Esophagus squamous epithelium (tissue), 5 donors: ENCODE results near the gene BTAF1. TPM values are rescaled to one million over a fixed set of nuclear protein-coding genes. Genes with fewer than 3 reads are reported as not detected.

Experiments used
- DNase-seq: peaks from one replicate; lab custom pipeline; 2025; lab: John Stamatoyannopoulos, UW
- H3K27ac ChIP-seq, 4 donors: fragments of 200-600 bp; sonication (generic); one replicate each; pipeline ENCODE4 v1.5.1; 2016 to 2019; ENCODE audit warnings: mild to moderate bottlenecking in 1 of 4
- H3K27me3 ChIP-seq, 4 donors: fragments of 200-600 bp; sonication (generic); 1 replicate in 3 of 4; 2 replicates in 1 of 4; pipeline versions ENCODE4 v1.5.1 to v1.6.0; 2017 to 2021; ENCODE audit warnings: antibody characterized with exemption in 1 of 4
- H3K36me3 ChIP-seq, 3 donors: fragments of 200-600 bp; sonication (generic); one replicate each; pipeline ENCODE4 v1.5.1; 2016 to 2019
- H3K4me1 ChIP-seq, 3 donors: fragments of 200-600 bp; sonication (generic); one replicate each; pipeline ENCODE4 v1.5.1; 2017 to 2019
- H3K4me3 ChIP-seq, 4 donors: fragments of 200-600 bp; sonication (generic); 1 replicate in 3 of 4; 2 replicates in 1 of 4; pipeline ENCODE4 v1.5.1; 2016 to 2019; ENCODE audit warnings: mild to moderate bottlenecking in 2 of 4, moderate library complexity in 1 of 4
- H3K9me3 ChIP-seq, 3 donors: fragments of 200-600 bp; sonication (generic); one replicate each; pipeline ENCODE4 v1.5.1; 2016 to 2019
- POLR2A ChIP-seq, 4 donors: fragments of 450-650 bp; IDR thresholded peaks; one replicate each; pipeline ENCODE4 v1.6.1; 2017; ENCODE audit warnings: antibody characterized with exemption in 4 of 4, mild to moderate bottlenecking in 4 of 4, moderate library complexity in 3 of 4
- WGBS, 2 donors: methylation state at CpG; one replicate each; pipeline ENCODE4 v1.1.5; 2018; 5-methylcytosine and 5-hydroxymethylcytosine counted together
- intact Hi-C: fragments of 100-400 bp; cut with DNase I; formaldehyde crosslinking; loops from one replicate; pipeline ENCODE4 v1.15.0; 2022
- total RNA-seq, 4 donors: library from RNA; depleted of rRNA; stranded (reverse); fragments of >200 nt; gene quantifications; one replicate each; pipeline ENCODE4 v1.1.0, GENCODE V29; 2016
- TF ChIP-seq, protein P1 (sequence below), 6 experiments: fragments of 450-650 bp in 4 of 6; fragments of 200-600 bp in 2 of 6; sonication (generic) in 2 of 6; IDR thresholded peaks; one replicate each; pipeline ENCODE4 v1.5.1; 2016 to 2019; ENCODE audit warnings: antibody characterized with exemption in 6 of 6, mild to moderate bottlenecking in 4 of 6, moderate library complexity in 4 of 6
- donor health status: DM: yes; HTN: yes; CAD: no.

BTAF1 gene
- total RNA-seq, 4 donors from 2014 or later = 19.0 to 52.8 (median 28.0) TPM

DNA sequence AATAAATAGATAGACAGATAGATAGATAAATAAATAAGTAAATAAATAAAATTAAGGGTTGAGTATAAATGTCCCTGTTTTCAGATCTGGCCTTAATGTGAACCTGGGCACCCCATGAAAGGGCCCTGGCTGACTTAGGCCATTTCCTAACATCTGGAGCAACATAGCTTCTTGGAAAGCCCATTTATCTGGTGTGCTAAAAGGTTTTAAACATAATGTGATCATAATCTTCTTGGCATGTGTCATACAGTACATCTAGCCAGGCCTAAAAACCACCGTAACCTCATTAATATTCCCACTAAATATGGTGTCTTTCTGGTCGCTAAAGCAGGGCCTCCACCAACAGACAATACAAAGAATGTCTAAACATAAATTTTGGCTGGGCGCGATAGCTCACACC, 142.8 kb downstream of the BTAF1 start:
- DNase-seq = no peak
- Histone ChIP-seq H3K27ac (no peak overlapping the region), H3K27me3 (no peaks in the 10 kb centered on the region), H3K4me3 (no peak overlapping the region), H3K36me3 (peaks cover 0 to 41% (median 0%) of the 10 kb centered on the region in 3 donors), H3K9me3 (no peaks in the 10 kb centered on the region), H3K4me1 (no peaks in the 10 kb centered on the region)
- WGBS, 2 donors = 94 to 96% methylated on average over 4 of the region's 4 CpGs
- intact Hi-C loops = no loop called here
- TF ChIP-seq, protein P1, sequence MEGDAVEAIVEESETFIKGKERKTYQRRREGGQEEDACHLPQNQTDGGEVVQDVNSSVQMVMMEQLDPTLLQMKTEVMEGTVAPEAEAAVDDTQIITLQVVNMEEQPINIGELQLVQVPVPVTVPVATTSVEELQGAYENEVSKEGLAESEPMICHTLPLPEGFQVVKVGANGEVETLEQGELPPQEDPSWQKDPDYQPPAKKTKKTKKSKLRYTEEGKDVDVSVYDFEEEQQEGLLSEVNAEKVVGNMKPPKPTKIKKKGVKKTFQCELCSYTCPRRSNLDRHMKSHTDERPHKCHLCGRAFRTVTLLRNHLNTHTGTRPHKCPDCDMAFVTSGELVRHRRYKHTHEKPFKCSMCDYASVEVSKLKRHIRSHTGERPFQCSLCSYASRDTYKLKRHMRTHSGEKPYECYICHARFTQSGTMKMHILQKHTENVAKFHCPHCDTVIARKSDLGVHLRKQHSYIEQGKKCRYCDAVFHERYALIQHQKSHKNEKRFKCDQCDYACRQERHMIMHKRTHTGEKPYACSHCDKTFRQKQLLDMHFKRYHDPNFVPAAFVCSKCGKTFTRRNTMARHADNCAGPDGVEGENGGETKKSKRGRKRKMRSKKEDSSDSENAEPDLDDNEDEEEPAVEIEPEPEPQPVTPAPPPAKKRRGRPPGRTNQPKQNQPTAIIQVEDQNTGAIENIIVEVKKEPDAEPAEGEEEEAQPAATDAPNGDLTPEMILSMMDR (IDR thresholded peaks at IDR 0.05) = no peak
- no peak for TF ChIP-seq POLR2A (IDR thresholded peaks at IDR 0.05)

DNA sequence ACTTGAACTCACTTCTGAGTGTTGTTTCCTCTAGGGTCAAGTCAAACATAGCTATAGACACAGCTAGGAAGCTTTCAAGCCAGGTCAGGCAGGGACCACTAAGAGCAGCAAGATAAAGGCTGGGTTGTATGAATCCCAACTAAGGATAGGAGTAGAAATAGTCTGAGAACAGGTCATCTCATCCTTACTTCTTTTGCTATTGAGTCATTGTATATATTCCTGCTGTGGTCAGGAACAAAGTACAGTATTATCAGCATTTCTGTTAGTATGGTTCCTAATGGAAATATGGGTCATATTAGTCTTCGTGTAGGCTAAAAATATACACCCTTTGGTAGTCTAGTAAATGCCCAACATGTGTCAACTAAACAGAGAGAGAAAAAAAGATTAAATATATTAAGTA, 145.3 kb downstream of the BTAF1 start:
- Histone ChIP-seq H3K9me3 (no peaks in the 10 kb centered on the region), H3K4me3 (no peak overlapping the region), H3K36me3 (peaks cover 0 to 40% (median 0%) of the 10 kb centered on the region in 3 donors), H3K27ac (no peak overlapping the region), H3K27me3 (no peaks in the 10 kb centered on the region), H3K4me1 (no peaks in the 10 kb centered on the region)
- intact Hi-C loops = no loop called here
- DNase-seq = no peak
- WGBS, 2 donors = 88 to 89% methylated on average over 1 of the region's 1 CpG
- TF ChIP-seq, protein P1 (IDR thresholded peaks at IDR 0.05) = no peak
- no peak for TF ChIP-seq POLR2A (IDR thresholded peaks at IDR 0.05)

DNA sequence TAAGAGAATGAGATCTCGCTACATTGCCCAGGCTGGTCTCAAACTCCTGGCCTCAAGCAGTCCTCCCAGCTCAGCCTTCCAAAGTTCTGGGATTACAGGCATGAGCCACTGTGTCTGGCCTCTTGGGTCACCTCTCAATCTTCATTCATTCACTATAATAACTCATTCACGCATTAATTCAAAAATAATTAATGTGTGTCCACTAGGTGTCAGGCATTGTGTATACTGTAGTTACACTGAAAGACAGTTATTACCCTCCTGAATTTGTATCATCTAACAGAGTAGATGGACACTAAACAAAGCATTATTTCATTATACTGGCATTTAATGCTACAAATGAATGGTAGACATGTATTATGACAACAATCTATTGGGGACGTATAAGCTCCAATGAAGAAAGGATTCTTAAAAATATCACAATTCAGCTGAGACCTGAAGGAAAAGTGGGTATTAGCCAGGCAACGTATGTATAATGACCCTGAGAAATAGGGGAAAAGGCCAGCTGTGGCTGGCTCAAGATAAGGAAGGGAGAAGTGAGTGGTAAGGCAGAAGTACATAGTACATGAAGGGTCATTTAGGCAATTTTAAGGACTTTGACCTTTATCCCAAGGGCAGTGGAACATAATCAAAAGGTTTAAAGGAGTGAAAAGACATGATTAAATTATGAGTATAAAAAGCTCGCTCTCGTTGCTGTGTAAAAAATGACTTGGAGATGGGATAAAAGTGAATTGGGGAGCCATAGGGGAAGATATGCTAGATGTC, 150.7 kb downstream of the BTAF1 start:
- no peaks in the 10 kb centered on the region for H3K27me3 ChIP-seq
- no peak overlapping the region for H3K4me3 ChIP-seq
- intact Hi-C loops = no loop called here
- 72 to 78% methylated on average over 6 of the region's 6 CpGs for WGBS, 2 donors
- TF ChIP-seq, protein P1 (IDR thresholded peaks at IDR 0.05) = peak in 1 of 6 experiments; percentile 39
- no peak for TF ChIP-seq POLR2A (IDR thresholded peaks at IDR 0.05)
- H3K27ac ChIP-seq = no peak overlapping the region
- no peaks in the 10 kb centered on the region for H3K4me1 ChIP-seq
- H3K36me3 ChIP-seq = peaks cover 0 to 55% (median 3%) of the 10 kb centered on the region in 3 donors
- no peak for DNase-seq
- H3K9me3 ChIP-seq = no peaks in the 10 kb centered on the region

DNA sequence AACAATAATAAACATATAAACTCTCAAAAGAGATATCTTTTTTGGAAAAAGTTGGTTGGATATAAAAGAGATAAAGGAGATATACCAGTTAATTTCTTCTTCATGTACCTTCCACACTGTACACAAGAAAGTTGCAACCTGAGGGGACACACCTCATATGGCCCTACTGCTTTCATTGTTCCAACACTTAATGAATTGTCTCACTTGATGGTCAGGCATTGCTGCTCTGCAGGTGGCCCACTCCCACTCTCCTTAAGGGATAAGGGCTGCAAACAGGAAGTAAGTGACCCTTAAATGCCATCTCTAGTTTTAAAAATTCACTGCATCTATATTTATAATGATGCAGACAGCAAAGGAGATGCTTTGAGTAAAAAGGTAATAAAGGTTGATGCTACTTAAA, 152.3 kb downstream of the BTAF1 start:
- H3K36me3 ChIP-seq = peaks cover 0 to 64% (median 3%) of the 10 kb centered on the region in 3 donors
- no peaks in the 10 kb centered on the region for H3K4me1 ChIP-seq
- no peak for DNase-seq
- H3K27ac ChIP-seq = no peak overlapping the region
- no peaks in the 10 kb centered on the region for H3K27me3 ChIP-seq
- TF ChIP-seq POLR2A (IDR thresholded peaks at IDR 0.05) = no peak
- TF ChIP-seq, protein P1 (IDR thresholded peaks at IDR 0.05) = no peak
- no peak overlapping the region for H3K4me3 ChIP-seq
- intact Hi-C loops = no loop called here
- H3K9me3 ChIP-seq = no peaks in the 10 kb centered on the region

DNA sequence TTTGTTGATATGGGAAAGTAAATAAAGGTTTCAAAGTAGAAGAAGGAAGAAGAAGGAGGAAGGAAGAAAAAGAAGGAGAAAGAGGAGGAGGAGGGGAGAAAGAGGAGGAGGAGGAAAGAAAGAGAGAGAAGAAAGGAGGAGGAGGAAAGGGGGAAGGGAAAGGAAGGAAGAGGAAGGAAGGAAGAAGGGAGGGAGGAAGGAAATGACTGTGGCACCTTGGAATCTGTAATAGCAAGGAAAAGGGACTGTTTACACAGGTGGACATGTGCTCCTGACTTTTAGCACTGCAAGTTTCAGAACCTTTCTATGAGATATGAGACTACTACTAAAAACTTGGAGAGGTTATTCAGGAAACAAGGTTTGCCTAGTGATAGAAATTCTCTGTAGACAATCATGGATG, 153.2 kb downstream of the BTAF1 start:
- no peaks in the 10 kb centered on the region for H3K4me1 ChIP-seq
- intact Hi-C loops = no loop called here
- H3K27ac ChIP-seq = no peak overlapping the region
- peaks cover 0 to 73% (median 3%) of the 10 kb centered on the region in 3 donors for H3K36me3 ChIP-seq
- no peaks in the 10 kb centered on the region for H3K9me3 ChIP-seq
- H3K4me3 ChIP-seq = no peak overlapping the region
- DNase-seq = no peak
- TF ChIP-seq, protein P1 (IDR thresholded peaks at IDR 0.05) = no peak
- no peak for TF ChIP-seq POLR2A (IDR thresholded peaks at IDR 0.05)
- H3K27me3 ChIP-seq = no peaks in the 10 kb centered on the region
